Kidney epithelial cell (primary cell): Measurements from ENCODE around the gene GUCA1A. TPM values are rescaled to one million over a fixed set of nuclear protein-coding genes. Genes with fewer than 3 reads are reported as not detected.
"Not testable (repeated sequence)": the region's sequence is repeated elsewhere in the genome, so short reads cannot be mapped to it uniquely, and the experiment has no call there.

Experiments
- DNase-seq: peaks from one replicate; pipeline ENCODE4 v3.0.0-alpha.2; 2010; ENCODE audit warnings: low read depth
- H3K27me3 ChIP-seq: 2 replicates; pipeline ENCODE4 v1.6.0; 2011; ENCODE audit warnings: low read length; ENCODE audit not compliant: control insufficient read depth, insufficient read depth
- H3K36me3 ChIP-seq: 2 replicates; pipeline ENCODE4 v1.5.1; 2011; ENCODE audit warnings: low read length; ENCODE audit not compliant: control insufficient read depth, insufficient read depth
- H3K4me3 ChIP-seq: 2 replicates; pipeline ENCODE4 v1.5.1; 2011; ENCODE audit warnings: low read depth, mild to moderate bottlenecking, control low read depth, low read length
- CTCF ChIP-seq: IDR thresholded peaks from 2 replicates; pipeline ENCODE4 v1.5.1; 2011; ENCODE audit warnings: mild to moderate bottlenecking, moderate library complexity, low read length, control low read depth, inconsistent platforms; ENCODE audit not compliant: insufficient read depth, poor library complexity, severe bottlenecking
- total RNA-seq: library from RNA; depleted of rRNA; stranded (reverse); fragments of >200 nt; gene quantifications from 2 replicates; pipeline ENCODE4 v1.2.3, GENCODE V29; 2015

The GUCA1A gene
- total RNA-seq, 1 donor from 2014 or later: 0.25 TPM

- no peak for DNase-seq
- no peak for TF ChIP-seq CTCF
- Histone ChIP-seq H3K4me3 (no peak overlapping the region), H3K36me3 (no peaks in the 10 kb centered on the region), H3K27me3 (no peaks in the 10 kb centered on the region)
Measured at GRCh38 chr6:42200035-42200434, 26.9 kb downstream of the GUCA1A start.

GRCh38 chr6:42201382-42201781 is 28.2 kb downstream of the GUCA1A start:
- Histone ChIP-seq H3K27me3 (no peaks in the 10 kb centered on the region), H3K36me3 (no peaks in the 10 kb centered on the region), H3K4me3 (no peak overlapping the region)
- DNase-seq: no peak
- no peak for TF ChIP-seq CTCF

DNA sequence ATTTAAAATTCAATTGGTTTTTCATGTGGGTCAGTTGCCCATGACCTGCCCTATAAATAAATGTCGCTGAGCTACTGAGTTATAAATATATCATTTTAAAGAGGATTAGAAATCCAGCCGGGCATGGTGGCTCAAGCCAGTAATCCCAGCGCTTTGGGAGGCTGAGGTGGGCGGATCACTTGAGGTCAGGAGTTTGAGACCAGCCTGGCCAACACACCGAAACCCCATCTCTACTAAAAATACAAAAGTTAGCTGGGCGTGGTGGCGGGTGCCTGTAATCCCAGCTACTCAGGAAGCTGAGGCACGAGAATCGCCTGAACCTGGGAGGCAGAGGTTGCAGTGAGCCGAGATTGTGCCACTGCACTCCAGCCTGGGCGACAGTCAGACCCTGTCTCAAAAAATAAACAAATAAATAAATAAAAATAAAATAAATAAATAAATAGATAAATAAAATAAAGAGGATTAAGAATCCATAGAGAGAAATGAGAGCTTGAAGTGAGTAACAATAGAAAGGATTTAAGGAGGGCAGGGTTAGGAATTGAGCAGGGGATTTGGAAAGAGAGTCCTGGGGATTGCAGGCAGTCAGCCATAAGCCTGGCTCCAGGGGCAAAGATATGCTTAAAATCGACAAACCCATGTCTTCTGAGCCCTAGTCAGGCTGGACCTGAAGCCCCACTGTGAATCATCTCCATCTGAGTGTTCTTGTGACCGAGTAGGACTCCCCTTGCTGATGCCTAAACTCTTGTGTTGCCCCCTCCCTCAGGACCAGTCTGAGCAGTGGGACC is 29.2 kb downstream of the GUCA1A start:
- H3K4me3 ChIP-seq, H3K27me3 ChIP-seq, DNase-seq, H3K36me3 ChIP-seq: not testable (repeated sequence)

DNA sequence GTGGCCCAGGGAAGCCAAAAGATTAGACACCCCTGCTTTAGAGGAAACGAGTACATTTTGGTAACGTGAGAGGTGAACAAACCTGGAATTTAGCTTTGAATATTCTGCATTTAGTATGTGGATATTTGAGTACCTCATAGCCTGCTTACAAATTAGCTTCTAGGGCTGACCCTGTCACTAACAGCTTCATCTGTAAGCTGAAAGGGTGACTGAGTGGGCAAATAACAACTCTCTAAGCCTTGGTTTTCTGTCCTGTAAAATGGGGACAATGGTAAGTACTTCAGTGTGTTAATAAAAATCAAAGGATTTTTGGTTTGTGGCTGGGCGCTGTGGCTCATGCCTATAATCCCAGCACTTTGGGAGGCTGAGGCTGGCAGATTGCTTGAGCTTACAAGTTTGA is 30.0 kb downstream of the GUCA1A start:
- no peaks in the 10 kb centered on the region for H3K27me3 ChIP-seq
- no peak for DNase-seq
- TF ChIP-seq CTCF: no peak
- no peak overlapping the region for H3K4me3 ChIP-seq
- no peaks in the 10 kb centered on the region for H3K36me3 ChIP-seq

DNA sequence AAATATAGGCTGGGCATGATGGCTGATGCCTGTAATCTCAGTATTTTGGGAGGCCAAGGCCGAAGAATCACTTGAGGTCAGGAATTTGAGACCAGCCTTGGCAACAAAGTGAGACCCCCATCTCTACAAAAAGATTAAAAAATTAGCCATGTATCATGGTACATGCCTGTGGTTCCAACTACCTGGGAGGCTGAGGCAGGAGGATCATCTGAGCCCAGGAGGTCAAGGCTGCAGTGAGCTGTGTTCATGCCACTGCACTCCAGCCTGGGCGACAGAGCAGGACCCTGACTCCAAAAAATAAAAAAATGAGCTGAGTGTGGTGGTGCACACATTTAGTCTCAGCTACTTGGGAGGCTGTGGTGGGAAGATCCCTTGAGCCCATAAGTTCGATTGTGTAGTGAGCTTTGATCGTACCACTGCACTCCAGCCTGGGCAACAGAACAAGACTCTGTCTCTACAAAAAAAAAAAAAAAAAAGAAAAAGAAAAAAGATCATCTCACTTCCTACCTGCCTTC is 31.7 kb downstream of the GUCA1A start:
- TF ChIP-seq CTCF: no peak
- Histone ChIP-seq H3K27me3 (no peaks in the 10 kb centered on the region), H3K4me3 (no peak overlapping the region), H3K36me3 (no peaks in the 10 kb centered on the region)
- no peak for DNase-seq

DNA sequence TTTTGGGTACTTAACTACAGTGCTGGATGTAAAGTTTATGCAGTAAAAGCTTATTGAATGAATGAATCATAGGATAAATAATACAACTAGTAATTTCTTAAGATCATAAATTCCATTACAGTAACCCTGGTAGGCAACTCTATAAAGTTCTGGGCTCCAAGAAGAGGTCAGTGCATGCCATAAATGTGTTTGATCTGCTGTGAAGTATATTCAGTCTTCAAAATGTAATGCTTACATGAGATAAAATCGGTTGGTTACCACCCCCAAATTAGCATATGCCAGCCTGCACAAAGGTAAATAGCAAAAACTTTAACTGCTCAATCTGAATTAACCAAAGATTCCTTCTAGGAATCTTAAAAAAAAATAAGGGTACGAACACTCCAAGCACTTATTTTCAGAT is 34.4 kb downstream of the GUCA1A start:
- not testable (repeated sequence) for H3K36me3 ChIP-seq, DNase-seq, H3K4me3 ChIP-seq

GRCh38 chr6:42210551-42210950 is 37.4 kb downstream of the GUCA1A start:
- no peak for DNase-seq
- Histone ChIP-seq H3K36me3 (peaks cover 1% of the 10 kb centered on the region), H3K4me3 (no peak overlapping the region), H3K27me3 (no peaks in the 10 kb centered on the region)
- TF ChIP-seq CTCF: no peak

More for the DNA sequence above, 34.4 kb downstream of the GUCA1A start:
- H3K27me3 ChIP-seq: not testable (repeated sequence)
